Lung (tissue), 12 donors: ENCODE data around the gene FA2H. TPM values are rescaled to one million over a fixed set of nuclear protein-coding genes. Genes with fewer than 3 reads are reported as not detected.

ENCODE experiments used
- ATAC-seq: fragments of 200-7000 bp; cut with Tn5 transposase; one replicate; pipeline ENCODE4 v1.9.1; 2020; ENCODE audit warnings: moderate number of reproducible peaks; ENCODE audit not compliant: insufficient read depth, low FRiP score
- DNase-seq, 3 donors: peaks; one replicate each; pipeline ENCODE4 v3.0.0-alpha.2; 2013 to 2017
- H3K27ac ChIP-seq, 2 donors: one replicate each; pipeline ENCODE4 v1.5.1; 2013; ENCODE audit warnings: mild to moderate bottlenecking in 2 of 2, moderate library complexity in 2 of 2, control low read depth in 1 of 2, inconsistent platforms in 1 of 2, low read depth in 1 of 2, low read length in 1 of 2
- H3K27me3 ChIP-seq, 3 donors: one replicate each; pipeline ENCODE4 v1.5.1; 2013; ENCODE audit warnings: low read length in 2 of 3; ENCODE audit not compliant: control insufficient read depth in 3 of 3, insufficient read depth in 3 of 3
- H3K36me3 ChIP-seq, 4 donors: one replicate each; pipeline ENCODE4 v1.5.1; 2013; ENCODE audit warnings: low read length in 4 of 4, mild to moderate bottlenecking in 1 of 4, moderate library complexity in 1 of 4; ENCODE audit not compliant: control insufficient read depth in 4 of 4, insufficient read depth in 4 of 4
- H3K4me1 ChIP-seq, 5 donors: one replicate each; pipeline ENCODE4 v1.5.1; 2013; ENCODE audit warnings: low read length in 5 of 5, mild to moderate bottlenecking in 2 of 5, moderate library complexity in 1 of 5; ENCODE audit not compliant: control insufficient read depth in 5 of 5, insufficient read depth in 5 of 5
- H3K4me3 ChIP-seq: one replicate; pipeline ENCODE4 v1.5.1; 2013; ENCODE audit warnings: mild to moderate bottlenecking, control low read depth, moderate library complexity
- H3K9ac ChIP-seq, 2 donors: one replicate each; pipeline ENCODE4 v1.5.1; 2013; ENCODE audit warnings: low read length in 2 of 2, control low read depth in 1 of 2; ENCODE audit not compliant: insufficient read depth in 1 of 2
- H3K9me3 ChIP-seq, 4 donors: one replicate each; pipeline ENCODE4 v1.5.1; 2013; ENCODE audit warnings: low read length in 3 of 4, mild to moderate bottlenecking in 1 of 4, moderate library complexity in 1 of 4; ENCODE audit not compliant: control insufficient read depth in 4 of 4, insufficient read depth in 3 of 4
- WGBS, 2 donors: extraction: QIAGEN DNeasy Blood & Tissue Kit; methylation state at CpG; one replicate each; pipeline ENCODE4 v1.1.7; 2013; 5-methylcytosine and 5-hydroxymethylcytosine counted together
- polyA plus RNA-seq, 2 donors: library from polyadenylated mRNA; stranded (reverse); fragments of 200-250 nt; gene quantifications; one replicate each; pipeline ENCODE4 v1.2.1, GENCODE V29; 2013
- total RNA-seq, 2 donors: library from RNA; depleted of rRNA in 1 of 2; stranded (reverse); fragments of >200 nt in 1 of 2; gene quantifications; one replicate each; pipeline ENCODE4 v1.2.1, GENCODE V29; 2014 to 2021
- TF ChIP-seq, protein P1 (sequence below): IDR thresholded peaks from 2 replicates; pipeline ENCODE4 v1.5.1; 2012; ENCODE audit warnings: mild to moderate bottlenecking; ENCODE audit errors: control extremely low read depth, extremely low read depth
- donor health status: control.
- donor health status: control.
- donor health status: Bipolar disorder and iron deficiency.
- donor health status: healthy.
- donor health status: DM: yes; HTN: yes; CAD: no.

The FA2H gene
- total and polyA plus RNA-seq, 4 donors: 2.1 to 7.1 (median 4.7) TPM

DNA sequence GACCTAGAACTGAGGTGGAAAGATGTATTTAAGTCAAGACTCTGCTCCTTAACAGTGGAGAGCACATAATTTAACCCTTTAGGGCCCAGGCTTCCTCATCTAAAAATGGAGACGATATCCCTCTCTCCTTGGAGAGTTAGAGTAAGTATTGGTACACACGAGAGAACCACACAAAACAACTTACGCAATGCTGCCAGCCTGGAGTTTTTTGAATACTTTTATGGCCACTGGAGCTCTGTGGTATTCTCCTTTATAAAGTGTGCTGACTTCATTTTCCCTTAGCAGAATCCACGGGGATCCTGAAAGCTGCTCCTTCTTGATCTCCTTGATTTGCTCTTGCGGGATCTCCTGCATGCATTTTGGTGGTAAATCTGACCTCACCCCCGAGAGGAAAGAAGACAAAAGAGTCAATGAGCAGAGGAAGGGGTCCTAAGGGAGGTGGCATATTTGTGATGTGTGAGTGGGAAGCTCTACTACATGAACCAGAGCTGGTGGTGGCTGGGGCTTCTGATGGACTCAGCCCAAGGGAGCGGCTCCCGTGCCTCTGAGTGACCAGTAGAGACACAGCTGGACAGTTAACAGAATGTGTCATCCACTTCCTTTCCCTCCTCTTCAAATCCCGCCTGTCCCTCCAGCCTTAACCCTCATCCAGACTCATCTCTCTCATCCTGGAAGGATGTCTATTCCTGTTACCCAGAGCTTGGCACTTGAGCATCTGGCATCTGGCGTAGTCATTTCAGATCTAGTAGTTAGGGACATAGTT is 83.3 kb downstream of the FA2H start:
- no peak for DNase-seq
- 80% methylated on average over 10 of the region's 10 CpGs for WGBS, 2 donors
- no peak overlapping the region for H3K9ac ChIP-seq
- no peaks in the 10 kb centered on the region for H3K27me3 ChIP-seq
- H3K4me1 ChIP-seq: peaks cover 0 to 4% (median 0%) of the 10 kb centered on the region in 5 donors
- TF ChIP-seq, protein P1, sequence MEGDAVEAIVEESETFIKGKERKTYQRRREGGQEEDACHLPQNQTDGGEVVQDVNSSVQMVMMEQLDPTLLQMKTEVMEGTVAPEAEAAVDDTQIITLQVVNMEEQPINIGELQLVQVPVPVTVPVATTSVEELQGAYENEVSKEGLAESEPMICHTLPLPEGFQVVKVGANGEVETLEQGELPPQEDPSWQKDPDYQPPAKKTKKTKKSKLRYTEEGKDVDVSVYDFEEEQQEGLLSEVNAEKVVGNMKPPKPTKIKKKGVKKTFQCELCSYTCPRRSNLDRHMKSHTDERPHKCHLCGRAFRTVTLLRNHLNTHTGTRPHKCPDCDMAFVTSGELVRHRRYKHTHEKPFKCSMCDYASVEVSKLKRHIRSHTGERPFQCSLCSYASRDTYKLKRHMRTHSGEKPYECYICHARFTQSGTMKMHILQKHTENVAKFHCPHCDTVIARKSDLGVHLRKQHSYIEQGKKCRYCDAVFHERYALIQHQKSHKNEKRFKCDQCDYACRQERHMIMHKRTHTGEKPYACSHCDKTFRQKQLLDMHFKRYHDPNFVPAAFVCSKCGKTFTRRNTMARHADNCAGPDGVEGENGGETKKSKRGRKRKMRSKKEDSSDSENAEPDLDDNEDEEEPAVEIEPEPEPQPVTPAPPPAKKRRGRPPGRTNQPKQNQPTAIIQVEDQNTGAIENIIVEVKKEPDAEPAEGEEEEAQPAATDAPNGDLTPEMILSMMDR: no peak
- no peak overlapping the region for H3K4me3 ChIP-seq
- H3K36me3 ChIP-seq: peaks cover 0 to 21% (median 6%) of the 10 kb centered on the region in 4 donors
- H3K9me3 ChIP-seq: no peaks in the 10 kb centered on the region
- H3K27ac ChIP-seq: no peak overlapping the region
- ATAC-seq: no peak

DNA sequence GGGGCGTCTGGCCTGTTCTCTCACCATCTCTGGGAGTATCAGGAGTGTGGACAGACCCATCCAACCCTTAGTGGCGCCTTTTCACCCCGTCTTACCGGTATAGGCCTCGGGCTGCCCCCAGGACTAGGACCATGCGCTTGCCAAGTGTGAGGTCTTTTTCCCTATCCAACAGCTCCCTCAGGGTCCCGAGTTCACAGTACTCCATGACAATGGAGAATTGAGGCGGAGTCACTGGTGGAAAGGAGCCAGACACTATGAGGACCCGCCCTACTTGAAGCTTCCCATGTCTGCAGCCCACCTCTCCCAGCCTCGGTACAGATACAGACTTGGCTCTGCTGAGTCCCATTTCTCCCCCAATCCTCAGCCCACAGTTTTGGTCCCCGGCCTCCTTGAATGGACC is 92.1 kb downstream of the FA2H start:
- H3K27me3 ChIP-seq: no peaks in the 10 kb centered on the region
- H3K9ac ChIP-seq: no peak overlapping the region
- H3K36me3 ChIP-seq: peaks cover 0 to 31% (median 1%) of the 10 kb centered on the region in 4 donors
- H3K9me3 ChIP-seq: no peaks in the 10 kb centered on the region
- TF ChIP-seq, protein P1: no peak
- H3K4me1 ChIP-seq: no peaks in the 10 kb centered on the region
- no peak overlapping the region for H3K4me3 ChIP-seq
- DNase-seq (no peak), ATAC-seq (no peak)
- no peak overlapping the region for H3K27ac ChIP-seq
- 83 to 85% methylated on average over 11 of the region's 11 CpGs for WGBS, 2 donors

GRCh38 chr16:74680681-74681080 is 93.9 kb downstream of the FA2H start:
- Histone ChIP-seq H3K36me3 (peaks cover 0 to 37% (median 1%) of the 10 kb centered on the region in 4 donors), H3K9ac (no peak overlapping the region), H3K4me1 (no peaks in the 10 kb centered on the region), H3K27me3 (no peaks in the 10 kb centered on the region), H3K27ac (no peak overlapping the region), H3K4me3 (no peak overlapping the region), H3K9me3 (no peaks in the 10 kb centered on the region)
- DNase-seq: no peak
- WGBS, 2 donors: 74 to 94% methylated on average over 6 of the region's 6 CpGs
- ATAC-seq: no peak
- TF ChIP-seq, protein P1: no peak
